Mucosa of stomach (tissue), 1 donor: ENCODE results near the gene NXN.
A peak's percentile ranks its signal among the peaks of the same experiment; 100 is the strongest.
"Not testable (repeated sequence)": the region's sequence is repeated elsewhere in the genome, so short reads cannot be mapped to it uniquely, and the experiment has no call there.

Source experiments
- H3K27me3 ChIP-seq: one replicate; pipeline ENCODE4 v1.7.0; 2013; ENCODE audit warnings: mild to moderate bottlenecking, low read length; ENCODE audit not compliant: control insufficient read depth, insufficient read depth
- H3K36me3 ChIP-seq: one replicate; pipeline ENCODE4 v1.7.0; 2013; ENCODE audit warnings: low read length; ENCODE audit not compliant: control insufficient read depth, insufficient read depth
- H3K4me1 ChIP-seq: one replicate; pipeline ENCODE4 v1.7.0; 2013; ENCODE audit warnings: mild to moderate bottlenecking, low read length; ENCODE audit not compliant: control insufficient read depth, insufficient read depth
- H3K4me3 ChIP-seq: one replicate; pipeline ENCODE4 v1.7.0; 2013; ENCODE audit warnings: low read length
- H3K9ac ChIP-seq: one replicate; pipeline ENCODE4 v1.7.0; 2013; ENCODE audit warnings: mild to moderate bottlenecking, low read length, moderate library complexity
- H3K9me3 ChIP-seq: one replicate; pipeline ENCODE4 v1.7.0; 2013; ENCODE audit warnings: mild to moderate bottlenecking, low read length, moderate library complexity; ENCODE audit not compliant: control insufficient read depth
- donor health status: Pancreatic carcinoma.

The NXN gene

GRCh38 chr17:987931-988330 is 8.4 kb upstream of the NXN start:
- Histone ChIP-seq H3K27me3 (no peaks in the 10 kb centered on the region), H3K9me3 (no peaks in the 10 kb centered on the region), H3K4me3 (no peak overlapping the region), H3K36me3 (no peaks in the 10 kb centered on the region), H3K9ac (no peak overlapping the region), H3K4me1 (no peaks in the 10 kb centered on the region)

GRCh38 chr17:986322-986929 is 6.8 kb upstream of the NXN start:
- no peak overlapping the region for H3K9ac ChIP-seq
- no peaks in the 10 kb centered on the region for H3K27me3 ChIP-seq
- no peaks in the 10 kb centered on the region for H3K4me1 ChIP-seq
- H3K9me3 ChIP-seq: no peaks in the 10 kb centered on the region
- H3K4me3 ChIP-seq: no peak overlapping the region
- H3K36me3 ChIP-seq: no peaks in the 10 kb centered on the region

GRCh38 chr17:983921-984320 is 4.3 kb upstream of the NXN start:
- no peak overlapping the region for H3K9ac ChIP-seq
- no peaks in the 10 kb centered on the region for H3K9me3 ChIP-seq
- H3K4me3 ChIP-seq: no peak overlapping the region
- no peaks in the 10 kb centered on the region for H3K27me3 ChIP-seq
- H3K4me1 ChIP-seq: peaks cover 10% of the 10 kb centered on the region
- H3K36me3 ChIP-seq: no peaks in the 10 kb centered on the region

GRCh38 chr17:981292-981658 is 1.7 kb upstream of the NXN start:
- Histone ChIP-seq H3K9ac (no peak overlapping the region), H3K4me1 (peaks cover 13% of the 10 kb centered on the region), H3K27me3 (peaks cover 15% of the 10 kb centered on the region), H3K36me3 (no peaks in the 10 kb centered on the region), H3K9me3 (no peaks in the 10 kb centered on the region), H3K4me3 (no peak overlapping the region)

- Histone ChIP-seq H3K4me3 (no peak overlapping the region), H3K9ac (peak overlapping the region; percentile 56), H3K4me1 (peaks cover 13% of the 10 kb centered on the region), H3K9me3 (no peaks in the 10 kb centered on the region), H3K27me3 (peaks cover 15% of the 10 kb centered on the region), H3K36me3 (no peaks in the 10 kb centered on the region)
These were observed 1.1 kb upstream of the NXN start for GRCh38 chr17:980406-981291.

- H3K9ac ChIP-seq: no peak overlapping the region
- no peaks in the 10 kb centered on the region for H3K9me3 ChIP-seq
- peaks cover 13% of the 10 kb centered on the region for H3K4me1 ChIP-seq
- no peaks in the 10 kb centered on the region for H3K36me3 ChIP-seq
- peaks cover 15% of the 10 kb centered on the region for H3K27me3 ChIP-seq
- H3K4me3 ChIP-seq: no peak overlapping the region
These were observed 401 bp downstream of the NXN start for GRCh38 chr17:979212-979538.

GRCh38 chr17:978103-979093 is 1.2 kb downstream of the NXN start:
- no peaks in the 10 kb centered on the region for H3K36me3 ChIP-seq
- no peak overlapping the region for H3K4me3 ChIP-seq
- H3K4me1 ChIP-seq: peaks cover 13% of the 10 kb centered on the region
- H3K27me3 ChIP-seq: peaks cover 15% of the 10 kb centered on the region
- no peak overlapping the region for H3K9ac ChIP-seq
- H3K9me3 ChIP-seq: no peaks in the 10 kb centered on the region

GRCh38 chr17:977166-977565 is 2.4 kb downstream of the NXN start:
- no peaks in the 10 kb centered on the region for H3K9me3 ChIP-seq
- H3K27me3 ChIP-seq: peaks cover 15% of the 10 kb centered on the region
- peaks cover 13% of the 10 kb centered on the region for H3K4me1 ChIP-seq
- H3K4me3 ChIP-seq: no peak overlapping the region
- no peak overlapping the region for H3K9ac ChIP-seq
- no peaks in the 10 kb centered on the region for H3K36me3 ChIP-seq

- Histone ChIP-seq H3K4me1 (peaks cover 13% of the 10 kb centered on the region), H3K9ac (no peak overlapping the region), H3K4me3 (no peak overlapping the region), H3K27me3 (peaks cover 15% of the 10 kb centered on the region), H3K9me3 (no peaks in the 10 kb centered on the region), H3K36me3 (no peaks in the 10 kb centered on the region)
These were observed 3.3 kb downstream of the NXN start for GRCh38 chr17:976312-976711.

- Histone ChIP-seq H3K27me3 (peaks cover 18% of the 10 kb centered on the region), H3K36me3 (no peaks in the 10 kb centered on the region), H3K9me3 (no peaks in the 10 kb centered on the region), H3K9ac (no peak overlapping the region), H3K4me3 (no peak overlapping the region), H3K4me1 (peaks cover 8% of the 10 kb centered on the region)
These were observed 4.1 kb downstream of the NXN start for GRCh38 chr17:975371-975915.

- H3K9ac ChIP-seq, H3K4me3 ChIP-seq, H3K4me1 ChIP-seq, H3K9me3 ChIP-seq, H3K36me3 ChIP-seq: not testable (repeated sequence)
- peaks cover 23% of the 10 kb centered on the region for H3K27me3 ChIP-seq
These were observed 4.8 kb downstream of the NXN start for GRCh38 chr17:974778-975177.
